Immature natural killer cell (primary cell): ENCODE results near the gene EML3. TPM values are rescaled to one million over a fixed set of nuclear protein-coding genes. Genes with fewer than 3 reads are reported as not detected.
A peak's percentile ranks its signal among the peaks of the same experiment; 100 is the strongest.
"Not testable (repeated sequence)": the region's sequence is repeated elsewhere in the genome, so short reads cannot be mapped to it uniquely, and the experiment has no call there.

Source experiments
- DNase-seq, 3 donors: peaks; one replicate each; pipeline ENCODE4 v3.0.0; 2022; ENCODE audit warnings: mixed read lengths in 1 of 3
- H3K27ac Mint-ChIP-seq, 6 donors: one replicate each; pipeline ENCODE4 v1.8.0; 2020; ENCODE audit warnings: mixed read lengths in 6 of 6, mild to moderate bottlenecking in 5 of 6, inconsistent platforms in 4 of 6, moderate library complexity in 3 of 6
- H3K27me3 Mint-ChIP-seq, 3 donors: one replicate each; pipeline ENCODE4 v1.8.0; 2020 to 2021; ENCODE audit warnings: low read depth in 3 of 3, mild to moderate bottlenecking in 3 of 3, mixed read lengths in 3 of 3, moderate library complexity in 3 of 3, inconsistent platforms in 1 of 3
- H3K36me3 Mint-ChIP-seq, 3 donors: one replicate each; pipeline ENCODE4 v1.8.0; 2020; ENCODE audit warnings: mixed read lengths in 3 of 3, inconsistent platforms in 2 of 3, mild to moderate bottlenecking in 2 of 3
- H3K4me1 Mint-ChIP-seq, 2 donors: one replicate each; pipeline ENCODE4 v1.8.0; 2020; ENCODE audit warnings: inconsistent platforms in 2 of 2, mild to moderate bottlenecking in 2 of 2, mixed read lengths in 2 of 2, moderate library complexity in 1 of 2
- H3K4me3 Mint-ChIP-seq, 5 donors: one replicate each; pipeline ENCODE4 v1.8.0; 2020; ENCODE audit warnings: mild to moderate bottlenecking in 5 of 5, mixed read lengths in 5 of 5, inconsistent platforms in 3 of 5, moderate library complexity in 3 of 5
- H3K9me3 Mint-ChIP-seq, 6 donors: one replicate each; pipeline ENCODE4 v1.8.0; 2020; ENCODE audit warnings: mild to moderate bottlenecking in 6 of 6, mixed read lengths in 6 of 6, inconsistent platforms in 4 of 6, moderate library complexity in 3 of 6
- polyA plus RNA-seq, 3 donors: library from polyadenylated mRNA; unstranded; fragments of 300-500 nt; fragmentation: Illumina TruSeq; gene quantifications; one replicate each; pipeline ENCODE4 v1.2.3, GENCODE V29; 2021

EML3 gene
- polyA plus RNA-seq, 3 donors from 2014 or later, result 15.9 to 25.8 (median 17.9) TPM

DNA sequence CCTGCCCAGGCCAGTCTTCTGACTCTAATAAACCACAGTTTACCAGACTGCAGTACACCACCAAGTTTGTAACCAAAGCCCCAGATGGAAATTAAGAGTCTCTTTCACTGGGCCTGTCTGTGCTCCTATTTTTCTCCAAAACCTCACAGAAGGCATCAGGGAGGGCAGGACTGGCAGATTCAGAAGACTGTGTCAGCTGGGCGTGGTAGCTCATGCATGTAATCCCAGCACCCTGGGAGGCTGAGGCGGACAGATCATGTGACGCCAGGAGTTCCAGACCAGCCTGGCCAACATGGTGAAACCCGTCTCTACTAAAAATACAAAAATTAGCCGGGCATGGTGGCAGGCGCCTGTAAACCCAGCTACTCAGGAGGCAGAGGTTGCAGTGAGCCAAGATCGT is 27.2 kb downstream of the EML3 start:
- not testable (repeated sequence) for H3K4me1 Mint-ChIP-seq, H3K27ac Mint-ChIP-seq, H3K27me3 Mint-ChIP-seq, H3K4me3 Mint-ChIP-seq, DNase-seq, H3K9me3 Mint-ChIP-seq
- peaks cover 3 to 19% (median 10%) of the 10 kb centered on the region in 3 donors for H3K36me3 Mint-ChIP-seq

DNA sequence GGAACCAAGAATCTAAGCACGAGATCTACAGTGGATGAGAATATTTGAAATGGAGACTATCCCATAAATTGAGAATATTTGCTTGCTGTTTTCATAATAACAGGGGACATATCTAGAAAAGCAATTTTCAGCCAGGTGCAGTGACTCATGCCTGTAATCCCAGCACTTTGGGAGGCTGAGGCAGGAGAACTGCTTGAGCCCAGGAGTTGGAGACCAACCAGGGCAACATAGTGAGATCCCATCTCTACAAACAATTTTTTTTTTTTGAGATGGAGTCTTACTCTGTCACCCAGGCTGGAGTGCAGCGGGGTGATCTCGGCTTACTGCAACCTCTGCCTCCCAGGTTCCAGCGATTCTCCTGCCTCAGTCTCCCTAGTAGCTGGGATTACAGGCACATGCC is 30.8 kb downstream of the EML3 start:
- not testable (repeated sequence) for H3K9me3 Mint-ChIP-seq, DNase-seq, H3K27ac Mint-ChIP-seq, H3K27me3 Mint-ChIP-seq, H3K4me3 Mint-ChIP-seq, H3K4me1 Mint-ChIP-seq
- H3K36me3 Mint-ChIP-seq, result peaks cover 3 to 22% (median 12%) of the 10 kb centered on the region in 3 donors

DNA sequence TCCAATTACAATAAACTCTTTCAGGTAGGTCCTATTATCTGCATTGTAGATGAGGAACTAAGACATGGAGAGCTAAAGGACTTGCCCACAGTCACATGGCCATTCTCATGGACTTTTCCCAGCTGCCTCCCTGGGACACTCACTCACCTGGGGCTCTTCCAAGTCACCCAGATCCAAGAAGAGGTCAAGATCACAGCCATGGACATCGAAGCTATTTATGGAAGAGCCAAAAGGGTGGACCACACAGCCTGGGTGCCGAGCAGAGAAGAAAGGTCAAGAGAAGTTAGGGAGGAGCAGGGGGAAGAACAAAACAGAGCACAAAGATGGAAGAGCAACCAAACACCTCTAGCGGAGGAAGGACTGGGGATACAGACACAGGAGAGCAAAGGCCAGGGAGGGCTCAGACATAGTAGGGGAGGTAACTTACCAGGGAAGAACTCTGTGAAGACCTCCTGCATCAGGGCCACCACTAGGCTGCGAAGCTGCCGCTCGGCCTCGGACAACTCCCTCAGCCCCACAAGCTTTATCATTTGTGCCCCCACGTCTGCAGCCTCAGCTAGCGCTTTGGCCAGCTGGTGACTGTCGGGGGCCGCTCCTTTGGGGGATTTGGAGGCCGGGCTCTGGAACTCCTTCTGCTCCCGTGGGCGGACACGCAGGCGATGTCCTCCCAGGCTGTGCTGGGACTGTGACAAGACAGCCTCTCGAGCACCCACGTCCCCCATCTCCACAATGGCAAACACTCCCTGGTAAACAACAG is 31.4 kb downstream of the EML3 start:
- Mint-ChIP-seq H3K27me3 (no peaks in the 10 kb centered on the region), H3K36me3 (peaks cover 3 to 24% (median 14%) of the 10 kb centered on the region in 3 donors), H3K9me3 (no peaks in the 10 kb centered on the region), H3K27ac (peak overlapping the region in 1 of 6 donors; percentile 36), H3K4me1 (no peaks in the 10 kb centered on the region), H3K4me3 (no peak overlapping the region)
- DNase-seq, result no peak

DNA sequence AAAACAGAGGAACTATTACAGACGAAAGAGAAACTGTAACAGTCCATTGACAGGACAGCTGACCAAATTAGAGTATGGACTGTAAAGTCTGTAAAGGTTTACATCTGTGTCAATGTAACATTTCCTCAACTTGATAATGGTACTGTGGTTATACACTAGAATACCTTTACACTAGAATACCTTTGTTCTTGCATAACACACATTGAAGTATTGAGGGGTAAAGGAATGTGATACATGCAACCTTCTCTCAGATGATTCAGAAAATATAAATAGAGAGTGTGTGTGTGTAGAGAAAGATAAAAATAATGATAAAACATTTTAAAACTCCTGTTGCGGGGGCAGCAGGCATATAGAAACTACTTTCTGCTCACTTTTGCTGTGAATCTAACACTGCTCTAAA is 33.3 kb downstream of the EML3 start:
- H3K9me3 Mint-ChIP-seq, result no peaks in the 10 kb centered on the region
- peaks cover 8% of the 10 kb centered on the region in 2 donors for H3K4me1 Mint-ChIP-seq
- H3K36me3 Mint-ChIP-seq, result peaks cover 3 to 20% (median 14%) of the 10 kb centered on the region in 3 donors
- H3K4me3 Mint-ChIP-seq, result no peak overlapping the region
- H3K27me3 Mint-ChIP-seq, result no peaks in the 10 kb centered on the region
- H3K27ac Mint-ChIP-seq, result no peak overlapping the region
- no peak for DNase-seq

DNA sequence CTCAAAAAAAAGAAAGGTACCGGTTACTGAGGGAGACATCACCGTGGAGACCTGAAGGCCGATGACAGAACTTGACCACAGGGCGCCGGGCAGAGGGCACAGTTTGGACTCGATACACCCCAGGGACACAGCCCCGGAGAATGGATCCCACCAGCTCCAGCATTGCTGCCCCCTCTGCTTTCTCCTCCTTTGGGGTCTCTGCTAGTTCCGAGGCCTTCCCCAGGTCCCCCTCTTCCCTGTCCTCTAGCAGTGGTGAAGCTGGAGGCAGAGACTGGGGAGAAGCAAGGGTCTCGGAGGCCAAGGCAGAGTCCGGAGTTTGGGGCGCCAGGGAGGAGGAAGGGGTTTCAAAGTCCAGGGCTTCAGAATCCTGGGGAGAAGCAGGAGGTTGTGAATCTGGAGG is 34.0 kb downstream of the EML3 start:
- H3K36me3 Mint-ChIP-seq, result peaks cover 3 to 20% (median 14%) of the 10 kb centered on the region in 3 donors
- no peak overlapping the region for H3K4me3 Mint-ChIP-seq
- H3K4me1 Mint-ChIP-seq, result peaks cover 15% of the 10 kb centered on the region in 2 donors
- no peak for DNase-seq
- H3K27ac Mint-ChIP-seq, result no peak overlapping the region
- H3K27me3 Mint-ChIP-seq, result peaks cover 5 to 6% (median 6%) of the 10 kb centered on the region in 3 donors
- no peaks in the 10 kb centered on the region for H3K9me3 Mint-ChIP-seq

DNA sequence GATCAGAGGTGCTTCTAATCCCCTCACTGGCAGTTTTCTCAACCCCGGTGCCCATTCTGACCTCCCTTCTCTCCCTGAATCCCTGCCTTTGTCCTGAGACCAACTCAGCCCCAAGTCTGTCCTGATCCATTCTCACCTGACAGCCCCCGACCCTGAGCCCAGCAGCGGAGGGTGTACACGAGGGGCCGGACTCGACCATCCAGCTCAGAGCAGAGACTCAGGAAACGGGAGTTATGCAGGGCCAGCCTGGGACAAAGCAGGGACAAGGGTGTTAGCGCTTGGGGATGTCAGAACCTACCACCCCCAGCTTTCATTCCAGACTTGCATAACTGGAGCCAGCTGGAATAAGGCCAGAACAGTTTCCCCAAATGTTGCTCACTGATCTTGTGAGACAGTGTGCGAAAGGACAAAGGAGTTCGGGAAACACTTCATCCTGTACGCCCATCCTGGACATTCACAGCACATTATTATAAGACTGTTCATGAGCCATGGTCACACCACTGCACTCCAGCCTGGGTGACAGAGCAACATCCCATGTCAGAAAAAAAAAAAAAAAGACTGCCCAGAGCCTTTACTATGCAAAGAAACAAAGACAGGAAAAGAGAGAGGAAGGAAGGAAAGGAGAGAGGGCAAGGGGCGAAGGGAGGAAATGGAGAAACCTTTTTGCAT is 35.4 kb downstream of the EML3 start:
- peaks cover 28 to 29% of the 10 kb centered on the region in 2 donors for H3K4me1 Mint-ChIP-seq
- no peak overlapping the region for H3K27ac Mint-ChIP-seq
- no peaks in the 10 kb centered on the region for H3K9me3 Mint-ChIP-seq
- peaks cover 3 to 24% (median 10%) of the 10 kb centered on the region in 3 donors for H3K36me3 Mint-ChIP-seq
- H3K4me3 Mint-ChIP-seq, result no peak overlapping the region
- H3K27me3 Mint-ChIP-seq, result peaks cover 5 to 11% (median 6%) of the 10 kb centered on the region in 3 donors
- DNase-seq, result no peak

DNA sequence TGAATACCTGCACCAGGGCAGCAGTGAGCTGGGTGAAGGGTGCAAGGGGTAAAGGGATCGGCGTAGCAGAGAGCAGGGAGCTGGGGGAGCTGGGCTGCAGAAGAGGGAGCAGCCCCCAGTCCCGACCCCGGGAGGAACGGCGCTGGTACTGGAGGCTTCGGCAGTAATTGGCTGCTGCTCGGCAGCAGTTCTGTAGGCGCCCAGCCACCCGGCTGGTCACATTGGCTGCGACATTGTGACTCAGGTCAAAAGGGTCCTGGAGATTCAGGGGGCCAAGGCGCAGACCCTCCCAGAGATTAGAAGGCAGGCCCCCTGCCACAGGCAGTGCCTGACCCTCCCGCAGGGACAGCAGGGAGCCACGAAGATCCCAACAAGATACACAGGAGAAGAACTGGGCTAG is 36.7 kb downstream of the EML3 start:
- peak overlapping the region in 1 of 6 donors; percentile 27 for H3K27ac Mint-ChIP-seq
- peaks cover 11 to 28% (median 18%) of the 10 kb centered on the region in 3 donors for H3K36me3 Mint-ChIP-seq
- H3K27me3 Mint-ChIP-seq, result peaks cover 5 to 11% (median 9%) of the 10 kb centered on the region in 3 donors
- peaks cover 38 to 42% of the 10 kb centered on the region in 2 donors for H3K4me1 Mint-ChIP-seq
- no peaks in the 10 kb centered on the region for H3K9me3 Mint-ChIP-seq
- no peak for DNase-seq
- peak overlapping the region in 4 of 5 donors; percentile 30 to 97 (median 66) for H3K4me3 Mint-ChIP-seq

DNA sequence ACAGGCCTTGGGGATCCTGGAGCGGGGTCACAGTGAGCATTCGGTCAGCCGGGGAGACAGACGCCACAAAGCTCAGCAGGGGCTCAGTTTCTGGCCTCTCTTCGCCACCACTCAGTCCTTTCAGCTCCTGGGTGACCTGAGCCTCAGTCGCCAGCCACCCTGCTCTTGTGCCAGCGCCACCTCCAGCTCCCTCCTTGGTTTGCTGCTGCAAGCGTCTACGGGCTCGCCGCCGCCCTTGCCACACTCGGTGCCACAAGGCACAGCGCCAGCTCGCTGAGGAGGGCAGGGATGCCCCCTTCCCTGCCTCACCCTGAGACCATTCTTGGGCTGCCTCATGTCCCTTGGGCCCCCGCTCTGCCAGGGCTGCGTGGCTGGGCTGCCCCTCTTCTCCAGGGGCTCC is 37.4 kb downstream of the EML3 start:
- Mint-ChIP-seq H3K27ac (peak overlapping the region in 5 of 6 donors; percentile 88 to 95 (median 93)), H3K4me1 (peaks cover 39 to 49% of the 10 kb centered on the region in 2 donors), H3K4me3 (peak overlapping the region; percentile 97 to 98 (median 97)), H3K9me3 (no peaks in the 10 kb centered on the region), H3K36me3 (peaks cover 14 to 28% (median 20%) of the 10 kb centered on the region in 3 donors), H3K27me3 (peaks cover 5 to 11% (median 9%) of the 10 kb centered on the region in 3 donors)
- no peak for DNase-seq

DNA sequence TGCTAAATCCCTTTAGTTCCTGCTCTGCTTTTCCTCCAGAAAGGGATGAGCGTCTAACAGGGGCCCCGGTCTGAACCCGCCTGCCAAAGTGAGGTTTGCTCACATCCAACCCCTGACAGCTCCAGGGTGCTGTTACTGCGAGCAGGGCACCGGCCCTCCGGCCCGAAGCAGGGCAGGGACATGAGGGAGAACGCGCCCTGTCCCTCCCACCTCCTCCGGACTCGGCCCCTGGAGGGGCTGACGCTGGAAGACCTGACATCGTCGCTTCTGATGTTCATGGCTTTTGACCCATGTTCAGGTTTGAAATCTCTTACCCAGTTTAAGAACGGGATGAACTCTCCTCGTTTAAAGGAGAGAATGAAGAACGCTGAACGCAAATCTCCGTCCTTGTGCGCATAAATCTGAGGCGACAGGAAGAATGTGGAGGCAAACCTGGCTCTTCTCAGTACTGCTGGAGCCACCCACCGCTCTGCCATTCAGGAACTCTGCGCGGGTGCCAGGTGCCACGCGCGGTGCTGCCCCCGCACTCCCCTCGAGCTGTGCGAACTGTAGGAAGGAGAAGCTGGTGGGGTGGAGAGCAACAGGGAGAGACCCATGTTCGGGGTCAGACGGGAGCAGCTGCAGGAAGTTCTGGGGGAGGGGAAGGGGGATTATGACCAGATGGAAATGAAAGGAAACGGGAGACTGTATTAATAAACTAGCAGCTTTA is 38.1 kb downstream of the EML3 start:
- H3K27me3 Mint-ChIP-seq, result peaks cover 5 to 11% (median 9%) of the 10 kb centered on the region in 3 donors
- peaks cover 39 to 51% of the 10 kb centered on the region in 2 donors for H3K4me1 Mint-ChIP-seq
- no peak for DNase-seq
- peaks cover 16 to 31% (median 21%) of the 10 kb centered on the region in 3 donors for H3K36me3 Mint-ChIP-seq
- no peaks in the 10 kb centered on the region for H3K9me3 Mint-ChIP-seq
- peak overlapping the region; percentile 88 to 96 (median 94) for H3K27ac Mint-ChIP-seq
- H3K4me3 Mint-ChIP-seq, result peak overlapping the region; percentile 97 to 98 (median 97)

DNA sequence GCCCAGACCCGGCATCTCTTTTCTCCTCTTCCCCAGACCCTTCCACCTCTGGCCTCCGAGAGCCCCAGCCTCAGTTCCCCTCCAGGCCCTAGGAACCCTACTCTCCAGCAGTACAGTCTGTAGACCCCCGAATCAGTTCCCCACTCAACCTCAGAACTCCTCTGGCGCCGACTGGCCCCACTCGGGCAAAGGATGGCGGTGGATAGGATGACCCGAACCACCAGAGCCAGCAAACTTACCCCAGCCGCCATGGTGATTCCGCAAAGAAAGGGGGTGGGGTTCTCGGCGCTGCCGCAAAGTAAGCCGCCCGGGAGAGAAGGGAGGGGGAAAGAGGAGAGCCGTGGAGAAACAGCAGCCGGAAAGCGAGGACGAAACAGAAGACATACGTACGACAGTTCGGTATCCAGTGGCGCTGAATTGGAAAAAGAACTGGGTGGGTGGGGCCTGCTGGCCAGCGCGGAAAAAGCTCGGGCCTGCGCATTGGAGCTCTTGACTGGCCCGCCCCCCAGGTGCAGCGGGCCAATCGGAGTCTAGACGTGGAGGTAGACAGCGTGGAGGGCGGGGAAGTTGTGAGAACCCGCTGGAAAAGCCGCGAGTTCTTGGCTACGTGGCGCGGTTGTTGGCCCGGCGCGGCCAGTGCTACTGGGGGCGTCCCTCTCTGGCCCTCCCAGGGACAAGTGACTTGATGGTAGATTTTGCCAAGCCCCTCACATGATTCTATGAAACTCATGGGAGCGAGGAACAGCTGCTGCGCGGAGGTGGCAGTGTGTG is 38.8 kb downstream of the EML3 start, which contains the start of gene EEF1G:
TSS of gene EEF1G (minus strand) at position 300 of the 771 bp plus-strand sequence. CDS start at position 251, 49 bp downstream.
- Mint-ChIP-seq H3K36me3 (peaks cover 16 to 32% (median 21%) of the 10 kb centered on the region in 3 donors), H3K27me3 (peaks cover 5 to 11% (median 9%) of the 10 kb centered on the region in 3 donors), H3K9me3 (no peaks in the 10 kb centered on the region), H3K27ac (peak within 1 kb of the TSS; percentile 88 to 96 (median 94)), H3K4me3 (peak within 1 kb of the TSS; percentile 97 to 98 (median 97)), H3K4me1 (peaks cover 39 to 51% of the 10 kb centered on the region in 2 donors)
- DNase-seq, result peak; percentile 99

DNA sequence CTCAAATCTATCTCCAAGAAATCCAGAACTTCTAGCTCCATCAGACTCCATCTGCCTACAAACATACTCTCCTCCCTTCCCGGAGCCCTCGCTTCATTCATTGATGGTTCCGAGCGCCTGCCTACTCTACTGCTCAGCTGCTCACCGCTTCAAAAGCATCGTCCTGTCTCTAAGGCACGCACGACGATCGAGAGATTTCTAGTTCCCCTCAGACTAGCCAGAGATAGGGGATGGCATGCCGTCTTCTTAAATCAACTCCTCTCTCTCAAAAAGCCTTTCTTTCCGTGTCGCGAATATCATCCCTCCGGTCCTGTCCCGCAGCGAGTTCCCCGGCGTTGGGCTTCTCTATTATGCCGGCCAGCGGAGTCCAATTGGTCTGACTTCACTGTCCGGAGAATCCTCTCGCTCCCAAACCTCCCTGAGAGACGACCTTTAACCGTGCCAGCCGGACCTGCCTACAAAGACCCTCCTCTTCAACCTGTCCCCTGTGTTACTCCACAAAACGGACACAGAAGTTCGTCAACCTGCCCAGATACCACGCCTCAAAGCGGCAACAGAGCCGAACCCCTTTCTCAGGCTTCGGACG is 39.5 kb downstream of the EML3 start:
- peak overlapping the region; percentile 88 to 96 (median 94) for H3K27ac Mint-ChIP-seq
- DNase-seq, result no peak
- H3K27me3 Mint-ChIP-seq, result peaks cover 5 to 14% (median 9%) of the 10 kb centered on the region in 3 donors
- no peaks in the 10 kb centered on the region for H3K9me3 Mint-ChIP-seq
- H3K4me1 Mint-ChIP-seq, result peaks cover 39 to 51% of the 10 kb centered on the region in 2 donors
- H3K36me3 Mint-ChIP-seq, result peaks cover 16 to 36% (median 21%) of the 10 kb centered on the region in 3 donors
- peak overlapping the region; percentile 97 to 98 (median 97) for H3K4me3 Mint-ChIP-seq

DNA sequence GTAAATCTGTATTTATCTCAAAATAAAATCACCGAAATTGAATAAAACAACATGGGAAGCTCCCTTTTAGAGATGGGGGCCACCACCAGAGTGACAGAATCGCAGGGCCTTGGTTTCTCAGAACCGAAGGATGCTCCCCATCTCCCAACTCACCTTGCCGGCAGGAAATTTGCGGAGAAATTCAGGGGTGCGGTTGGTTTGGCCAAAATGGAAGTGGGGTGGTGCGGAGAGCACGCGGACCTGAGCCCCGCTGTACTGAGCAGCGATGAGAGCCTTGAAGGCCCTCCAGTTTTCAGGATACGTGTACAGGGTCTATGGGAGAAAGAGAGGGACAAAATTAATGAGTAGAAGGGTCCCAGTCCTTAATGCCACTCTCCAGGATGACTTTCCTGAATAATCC is 40.1 kb downstream of the EML3 start:
- H3K4me1 Mint-ChIP-seq, result peaks cover 41 to 53% of the 10 kb centered on the region in 2 donors
- H3K4me3 Mint-ChIP-seq, result peak overlapping the region; percentile 40 to 98 (median 97)
- H3K36me3 Mint-ChIP-seq, result peaks cover 16 to 36% (median 23%) of the 10 kb centered on the region in 3 donors
- peak overlapping the region; percentile 83 to 95 (median 92) for H3K27ac Mint-ChIP-seq
- no peaks in the 10 kb centered on the region for H3K9me3 Mint-ChIP-seq
- no peak for DNase-seq
- peaks cover 5 to 14% (median 9%) of the 10 kb centered on the region in 3 donors for H3K27me3 Mint-ChIP-seq
